Measurements from ENCODE around the gene MEGF10.

The MEGF10 gene

DNA sequence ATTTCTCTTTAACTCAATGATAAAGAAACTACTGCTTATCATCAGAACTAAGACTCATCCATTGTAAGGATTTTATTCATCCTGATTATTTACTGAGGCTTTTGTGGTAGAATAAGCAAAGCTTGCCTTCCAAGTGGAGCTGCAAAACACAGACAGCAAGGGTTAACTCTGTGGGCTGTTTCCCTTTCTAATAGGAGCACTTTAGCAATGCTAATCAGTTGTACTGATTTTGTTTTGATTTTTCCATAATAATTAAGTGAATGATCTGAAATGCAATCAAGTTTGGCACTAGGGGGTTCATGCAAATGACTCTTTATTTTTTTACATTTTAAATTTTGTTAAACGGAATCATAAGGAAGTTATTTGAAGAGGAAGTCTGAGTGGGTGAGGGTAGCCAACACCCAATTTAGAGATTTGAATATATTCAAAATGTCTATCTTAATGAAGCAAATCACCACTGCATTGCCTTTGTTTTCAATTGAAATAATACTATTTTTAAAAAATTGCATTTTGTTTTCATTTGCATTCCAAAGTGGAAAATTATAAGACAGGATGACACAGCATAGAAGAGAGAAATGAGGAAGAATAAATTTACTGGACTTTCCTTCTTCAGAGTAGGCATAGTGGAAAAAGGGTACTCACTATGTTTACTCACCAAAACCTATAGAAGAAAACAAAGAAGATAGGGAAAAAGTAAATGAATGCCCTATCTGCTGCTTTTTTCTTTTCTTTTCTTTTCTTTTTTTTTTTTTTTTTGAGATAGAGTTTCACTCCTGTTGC lies 36.6 kb downstream of the MEGF10 start:
- DNase-seq (ENCODE audit: low read depth in 2 of 2) = no peak

DNA sequence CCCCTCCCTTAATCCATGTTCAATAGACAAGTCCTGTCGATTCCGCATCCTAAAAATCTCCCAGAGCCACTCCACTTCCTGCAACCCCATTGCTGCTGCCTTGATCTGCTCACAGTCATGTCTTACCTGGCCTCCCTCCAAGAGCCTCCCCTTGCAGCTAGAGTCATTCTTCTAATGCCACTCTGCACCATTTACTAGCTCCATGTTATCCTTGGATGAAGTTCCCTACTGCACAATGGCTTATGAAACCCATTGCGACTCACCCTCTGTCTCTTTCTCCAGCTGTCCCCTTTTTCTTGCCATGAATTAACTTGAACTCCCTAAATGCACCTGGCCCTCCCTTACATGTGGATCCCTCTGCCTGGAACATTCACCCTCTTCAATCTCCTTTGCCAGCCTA lies 39.5 kb downstream of the MEGF10 start:
- no peak for DNase-seq (ENCODE audit: low read depth in 2 of 2)

GRCh38 chr5:127331890-127332649 lies 41.5 kb downstream of the MEGF10 start:
- DNase-seq (ENCODE audit: low read depth in 2 of 2) = no peak

DNA sequence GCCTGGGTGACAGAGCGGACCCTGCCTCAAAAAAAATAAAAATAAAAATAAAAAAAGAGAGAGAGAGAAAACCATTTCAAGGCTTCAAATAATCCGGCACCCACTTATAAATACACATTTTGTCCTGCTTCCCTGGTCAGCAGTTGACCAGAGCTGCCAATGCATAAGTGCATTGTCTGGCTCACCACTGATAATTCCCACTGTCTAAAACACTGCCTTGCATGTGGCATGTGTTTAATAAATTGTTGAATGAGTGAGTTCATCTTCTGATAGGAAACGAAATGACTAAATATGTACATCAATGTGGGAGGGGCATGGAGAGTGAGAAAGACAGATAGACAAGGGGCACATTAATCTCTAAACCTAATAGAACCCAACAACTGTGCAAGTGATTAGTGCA lies 42.9 kb downstream of the MEGF10 start:
- no peak for DNase-seq (ENCODE audit: low read depth in 2 of 2)

GRCh38 chr5:127335381-127335780 lies 44.8 kb downstream of the MEGF10 start:
- DNase-seq (ENCODE audit: low read depth in 2 of 2) = no peak

GRCh38 chr5:127337876-127338275 lies 47.3 kb downstream of the MEGF10 start:
- no peak for DNase-seq (ENCODE audit: low read depth in 2 of 2)

DNA sequence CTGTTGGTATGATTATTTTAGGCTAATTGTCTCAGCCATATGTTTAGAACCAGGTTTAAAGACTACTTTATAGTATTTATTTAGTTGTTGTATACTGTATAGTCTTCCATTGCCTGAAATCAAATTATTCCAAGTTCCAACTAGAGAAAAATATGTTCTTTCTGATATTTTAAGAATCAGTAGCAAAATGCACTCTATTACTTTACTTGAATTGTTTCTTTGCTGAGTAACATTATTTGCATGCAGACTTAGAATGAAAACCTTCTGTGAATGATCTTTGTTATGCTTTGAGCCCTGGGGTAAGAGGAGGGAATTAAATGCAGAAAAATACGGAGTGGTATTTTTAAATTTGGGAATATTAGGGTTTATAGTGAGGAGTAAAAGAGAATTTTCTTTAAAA lies 47.9 kb downstream of the MEGF10 start:
- no peak for DNase-seq (ENCODE audit: low read depth in 2 of 2)

- no peak for DNase-seq (ENCODE audit: low read depth in 2 of 2)
Observed at GRCh38 chr5:127340606-127341005, 50.0 kb downstream of the MEGF10 start.

- no peak for DNase-seq (ENCODE audit: low read depth in 2 of 2)
Observed at GRCh38 chr5:127342364-127342763, 51.8 kb downstream of the MEGF10 start.

DNA sequence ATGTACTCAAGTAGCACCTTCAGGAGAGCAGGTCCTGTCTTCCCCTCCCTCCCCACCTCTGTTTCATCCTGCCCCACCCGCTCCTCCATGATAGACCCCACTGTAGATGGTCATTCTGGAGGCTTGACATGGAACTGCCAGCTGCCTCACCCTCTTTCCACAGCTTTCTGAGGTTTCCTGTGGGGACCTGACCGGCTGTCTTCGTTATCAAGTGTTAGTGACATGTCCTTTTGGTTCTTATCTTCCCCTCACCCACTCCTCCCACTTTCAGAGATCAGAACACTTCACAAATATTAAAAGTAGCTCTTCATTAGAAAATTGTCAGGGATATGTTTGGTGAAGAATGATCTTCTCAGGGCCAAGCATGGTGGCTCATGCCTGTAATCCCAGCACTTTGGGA lies 52.7 kb downstream of the MEGF10 start:
- no peak for DNase-seq (ENCODE audit: low read depth in 2 of 2)

- DNase-seq (ENCODE audit: low read depth in 2 of 2) = no peak
Observed at GRCh38 chr5:127343866-127344265, 53.3 kb downstream of the MEGF10 start.

- DNase-seq (ENCODE audit: low read depth in 2 of 2) = no peak
Observed at GRCh38 chr5:127344931-127345330, 54.3 kb downstream of the MEGF10 start.

DNA sequence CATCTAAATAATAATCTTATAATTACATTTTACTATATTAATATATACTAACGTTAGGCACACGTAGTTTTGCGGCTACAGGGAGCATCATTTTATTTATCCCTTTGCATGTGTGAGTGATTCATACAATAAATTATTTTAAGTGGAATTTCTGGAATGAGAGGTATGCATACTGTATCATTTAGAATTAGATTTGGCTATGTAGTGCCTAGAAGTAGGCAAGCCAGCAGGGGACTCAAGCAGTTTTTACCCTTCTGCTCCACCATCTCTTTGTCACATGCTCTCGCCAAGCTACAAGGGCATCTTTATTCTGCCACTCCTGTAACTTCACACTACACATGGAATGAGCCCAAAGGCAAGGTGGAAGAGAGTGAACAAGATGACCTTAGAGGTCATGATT lies 60.8 kb downstream of the MEGF10 start:
- DNase-seq (ENCODE audit: low read depth in 2 of 2) = no peak

DNA sequence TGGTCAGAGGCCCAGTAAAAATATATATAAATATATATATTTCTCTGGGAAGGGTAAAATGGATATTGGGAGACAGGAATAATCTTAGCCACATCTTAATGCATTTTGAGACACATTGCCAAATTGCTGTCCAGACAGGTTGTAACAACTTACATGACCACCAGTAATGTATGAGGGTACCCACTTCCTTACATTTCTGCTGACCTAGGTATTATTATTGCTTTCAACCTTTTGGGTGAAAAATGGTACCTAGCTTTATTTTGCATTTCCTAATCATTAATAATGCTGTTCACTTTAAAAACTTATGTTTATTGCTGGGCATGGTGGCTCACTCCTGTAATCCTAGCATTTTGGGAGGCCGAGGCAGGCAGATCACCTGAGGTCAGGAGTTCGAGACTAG lies 61.5 kb downstream of the MEGF10 start:
- DNase-seq (ENCODE audit: low read depth in 2 of 2) = no peak

- no peak for DNase-seq (ENCODE audit: low read depth in 2 of 2)
Observed at GRCh38 chr5:127353327-127353726, 62.7 kb downstream of the MEGF10 start.

GRCh38 chr5:127353796-127354195 lies 63.2 kb downstream of the MEGF10 start:
- no peak for DNase-seq (ENCODE audit: low read depth in 2 of 2)

DNA sequence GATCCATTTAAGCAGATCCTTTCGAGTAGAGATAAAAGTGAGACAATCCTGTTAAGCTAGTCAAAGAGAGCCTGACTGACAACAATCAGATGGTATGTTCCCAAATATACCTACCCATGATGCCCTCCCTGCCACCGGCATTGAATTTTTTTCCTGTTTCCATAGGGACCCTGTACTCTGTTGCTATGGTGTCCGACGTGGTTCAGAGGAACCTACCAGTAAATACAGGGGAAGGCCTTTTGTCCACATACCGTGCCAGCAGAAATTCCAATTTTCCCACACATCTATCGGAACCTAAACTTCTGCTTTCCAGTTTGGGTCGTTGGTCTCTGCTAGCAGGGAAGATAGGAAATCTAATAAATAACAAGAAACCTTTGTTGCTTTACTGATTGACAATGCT lies 64.7 kb downstream of the MEGF10 start:
- no peak for DNase-seq (ENCODE audit: low read depth in 2 of 2)

- DNase-seq (ENCODE audit: low read depth in 2 of 2) = no peak
Observed at GRCh38 chr5:127358284-127358683, 67.7 kb downstream of the MEGF10 start.

GRCh38 chr5:127358740-127359139 lies 68.1 kb downstream of the MEGF10 start:
- DNase-seq (ENCODE audit: low read depth in 2 of 2) = no peak

DNA sequence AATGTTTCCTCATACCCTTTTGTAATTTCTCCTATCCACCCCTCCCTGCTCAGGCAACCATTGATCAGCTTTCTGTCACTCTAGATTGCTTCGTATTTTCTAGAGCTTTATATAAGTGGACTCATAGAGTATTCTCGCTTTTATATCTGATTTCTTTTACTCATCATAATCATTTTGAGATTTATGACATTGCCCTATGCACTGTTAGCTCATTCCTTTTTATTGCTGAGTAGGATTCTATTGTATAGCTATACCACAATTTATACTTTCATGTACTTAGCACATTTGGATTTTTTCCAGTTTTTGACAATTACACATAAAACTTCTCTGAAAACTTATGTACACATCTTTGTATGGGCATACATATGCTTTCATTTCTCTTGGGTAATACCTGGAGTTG lies 68.9 kb downstream of the MEGF10 start:
- DNase-seq (ENCODE audit: low read depth in 2 of 2) = no peak

GRCh38 chr5:127363403-127363802 lies 72.8 kb downstream of the MEGF10 start:
- no peak for DNase-seq (ENCODE audit: low read depth in 2 of 2)

DNA sequence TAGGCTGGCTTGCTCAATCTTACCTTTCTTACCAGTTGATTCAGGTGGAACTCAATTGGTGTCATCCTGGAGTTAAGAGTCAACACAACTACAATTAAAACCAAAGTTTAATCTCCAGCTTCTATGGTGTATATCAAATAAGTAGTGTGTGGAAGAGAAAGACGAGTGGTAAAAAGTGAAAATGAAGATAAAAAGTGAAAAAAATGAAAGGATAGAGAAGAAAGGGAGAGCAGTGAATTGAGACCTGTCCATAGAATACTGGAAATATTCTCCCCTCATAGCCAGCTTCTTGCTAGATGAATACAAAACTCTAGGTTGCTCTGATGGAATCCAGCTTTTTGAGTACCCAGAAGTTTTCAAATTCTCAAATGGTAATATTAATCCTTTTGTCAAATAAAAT lies 76.4 kb downstream of the MEGF10 start:
- no peak for DNase-seq (ENCODE audit: low read depth in 2 of 2)

GRCh38 chr5:127367946-127368465 lies 77.4 kb downstream of the MEGF10 start:
- DNase-seq (ENCODE audit: low read depth in 2 of 2) = no peak
